Heart right ventricle (tissue), 16 donors: ENCODE data around the gene TXNL1. TPM values are rescaled to one million over a fixed set of nuclear protein-coding genes. Genes with fewer than 3 reads are reported as not detected.
"Not testable (repeated sequence)": the region's sequence is repeated elsewhere in the genome, so short reads cannot be mapped to it uniquely, and the experiment has no call there.

ENCODE experiments used
- ATAC-seq, 8 donors: fragments of 200-7000 bp; cut with Tn5 transposase; one replicate each; pipeline ENCODE4 v1.9.1; 2020; ENCODE audit warnings: mild to moderate bottlenecking in 8 of 8, moderate library complexity in 8 of 8, moderate number of reproducible peaks in 1 of 8
- DNase-seq, 2 donors: peaks; one replicate each; pipeline ENCODE4 v3.0.0-alpha.2; 2020
- H3K27ac ChIP-seq, 10 donors: fragments of 200-600 bp; sonication (generic) in 2 of 10; one replicate each; pipeline versions ENCODE4 v1.5.0 to v1.8.0; 2020 to 2022; ENCODE audit warnings: mild to moderate bottlenecking in 3 of 10
- H3K27me3 ChIP-seq, 7 donors: fragments of 200-600 bp; one replicate each; pipeline ENCODE4 v1.8.0; 2021 to 2022; ENCODE audit warnings: mild to moderate bottlenecking in 2 of 7
- H3K36me3 ChIP-seq, 9 donors: fragments of 200-600 bp; sonication (generic) in 1 of 9; one replicate each; pipeline versions ENCODE4 v1.5.0 to v1.8.0; 2020 to 2022; ENCODE audit warnings: mild to moderate bottlenecking in 2 of 9
- H3K4me1 ChIP-seq, 9 donors: fragments of 200-600 bp; sonication (generic) in 1 of 9; one replicate each; pipeline versions ENCODE4 v1.5.0 to v1.8.0; 2020 to 2022; ENCODE audit warnings: mild to moderate bottlenecking in 4 of 9
- H3K4me3 ChIP-seq, 10 donors: fragments of 200-600 bp; sonication (generic) in 2 of 10; one replicate each; pipeline versions ENCODE4 v1.5.0 to v1.8.0; 2020 to 2022; ENCODE audit warnings: mild to moderate bottlenecking in 7 of 10, moderate library complexity in 2 of 10
- H3K9me3 ChIP-seq, 11 donors: fragments of 200-600 bp in 10 of 11; sonication (generic) in 2 of 11; one replicate each; pipeline versions ENCODE4 v1.5.0 to v1.8.0; 2013 to 2022; ENCODE audit warnings: mild to moderate bottlenecking in 2 of 11, control low read depth in 1 of 11, moderate library complexity in 1 of 11
- CTCF ChIP-seq, 9 donors: fragments of 200-600 bp; sonication (generic) in 2 of 9; IDR thresholded peaks; one replicate each; pipeline versions ENCODE4 v1.5.0 to v1.8.0; 2021 to 2022; ENCODE audit warnings: antibody characterized with exemption in 9 of 9, mild to moderate bottlenecking in 5 of 9, moderate library complexity in 1 of 9
- WGBS, 2 donors: extraction: QIAGEN DNeasy Blood & Tissue Kit; methylation state at CpG; one replicate each; pipeline ENCODE4 v1.1.7; 2013; ENCODE audit warnings: inconsistent platforms in 1 of 2; 5-methylcytosine and 5-hydroxymethylcytosine counted together
- intact Hi-C, 10 donors: fragments of 100-400 bp; cut with DNase I; formaldehyde crosslinking; loops; one replicate each; pipeline versions ENCODE4 v1.11.1 to v1.14.2; 2022
- polyA plus RNA-seq, 2 donors: library from polyadenylated mRNA; stranded (reverse); fragments of 200-250 nt; gene quantifications; one replicate each; pipeline ENCODE4 v1.2.3, GENCODE V29; 2013
- total RNA-seq, 10 donors: library from RNA; stranded (reverse); fragmentation: NEBNext Ultra II Directional in 3 of 10; extraction: Animal tissue kit (Norgen Biotek cat#: 25700) in 3 of 10; gene quantifications; one replicate each; pipeline versions ENCODE4 v1.2.1 to v1.2.4, GENCODE V29; 2021 to 2023
- donor health status: Arrhythmogenic right ventricular cardiomyopathy.
- donor health status: ischemic (EF 13 %, LVEDD 7.1; RV severe dilation, severe dysfunction).
- donor health status: healthy with polysubstance abuse.
- donor health status: DM: no; HTN: yes; CAD: no.
- donor health status: DM: no; HTN: no; CAD: no.
- donor health status: ischemic (EF 25% LVEDD 6.9; RV normal size, moderate dysfunction).
- donor health status: ischemic (EF 25% LVEDD 5.7; RV mildly dilated, moderate dysfunction).
- donor health status: healthy.
- donor health status: DM: yes; HTN: yes; CAD: no.
- donor health status: Ischemic cardiomyopathy.
- donor health status: ischemic (EF 35%, LVEDD 5.7; RV mildly dilated, moderate dysfunction).
- donor health status: nonischemic (EF 11% LVEDD 7.7; RV severe dilation, severe dysfunction).
- donor health status: DM: yes; HTN: yes; CAD: no.
- donor health status: PGD.
- donor health status: ischemic (EF 29% LVEDD 5.4; RV normal size, mild dysfunction).
- donor health status: nonischemic (EF 23%, LVEDD 6.1; RV moderate dilation, normal function).

TXNL1 gene
- total and polyA plus RNA-seq, 12 donors, result 45.0 to 112 (median 89.3) TPM

- Histone ChIP-seq H3K27ac (no peak overlapping the region), H3K36me3 (no peaks in the 10 kb centered on the region), H3K27me3 (no peaks in the 10 kb centered on the region), H3K4me1 (peaks cover 9 to 29% (median 26%) of the 10 kb centered on the region in 9 donors), H3K9me3 (peaks cover 0 to 29% (median 9%) of the 10 kb centered on the region in 11 donors), H3K4me3 (no peak overlapping the region)
- TF ChIP-seq CTCF (IDR thresholded peaks at IDR 0.05), result no peak
- no peak for ATAC-seq
- DNase-seq, result no peak
- intact Hi-C loops, result loop anchor here (5.0 to 10.0 kb wide), 21 partner anchors 202 to 1485 kb away; partner anchors contain the start of gene TCF4 (in 3 of the 10)
These were observed 58.9 kb downstream of the TXNL1 start for GRCh38 chr18:56579451-56579850.

- Histone ChIP-seq H3K9me3 (peaks cover 0 to 29% (median 9%) of the 10 kb centered on the region in 11 donors), H3K4me3 (peak overlapping the region in 4 of 10 donors; percentile 2 to 28 (median 14)), H3K27ac (peak overlapping the region in 9 of 10 donors; percentile 22 to 90 (median 59)), H3K4me1 (peaks cover 10 to 37% (median 33%) of the 10 kb centered on the region in 9 donors), H3K36me3 (no peaks in the 10 kb centered on the region), H3K27me3 (no peaks in the 10 kb centered on the region)
- peak; percentile 50 to 71 for DNase-seq
- 21 to 24% methylated on average over 14 of the region's 14 CpGs for WGBS, 2 donors
- intact Hi-C loops, result loop anchor here (1.0 to 10.0 kb wide), 23 partner anchors 200 to 1482 kb away; partner anchors contain the start of gene TCF4 (in 3 of the 10)
- peak; percentile 25 to 98 (median 86) for ATAC-seq
- no peak for TF ChIP-seq CTCF (IDR thresholded peaks at IDR 0.05)
These were observed 61.4 kb downstream of the TXNL1 start for GRCh38 chr18:56576826-56577573.

DNA sequence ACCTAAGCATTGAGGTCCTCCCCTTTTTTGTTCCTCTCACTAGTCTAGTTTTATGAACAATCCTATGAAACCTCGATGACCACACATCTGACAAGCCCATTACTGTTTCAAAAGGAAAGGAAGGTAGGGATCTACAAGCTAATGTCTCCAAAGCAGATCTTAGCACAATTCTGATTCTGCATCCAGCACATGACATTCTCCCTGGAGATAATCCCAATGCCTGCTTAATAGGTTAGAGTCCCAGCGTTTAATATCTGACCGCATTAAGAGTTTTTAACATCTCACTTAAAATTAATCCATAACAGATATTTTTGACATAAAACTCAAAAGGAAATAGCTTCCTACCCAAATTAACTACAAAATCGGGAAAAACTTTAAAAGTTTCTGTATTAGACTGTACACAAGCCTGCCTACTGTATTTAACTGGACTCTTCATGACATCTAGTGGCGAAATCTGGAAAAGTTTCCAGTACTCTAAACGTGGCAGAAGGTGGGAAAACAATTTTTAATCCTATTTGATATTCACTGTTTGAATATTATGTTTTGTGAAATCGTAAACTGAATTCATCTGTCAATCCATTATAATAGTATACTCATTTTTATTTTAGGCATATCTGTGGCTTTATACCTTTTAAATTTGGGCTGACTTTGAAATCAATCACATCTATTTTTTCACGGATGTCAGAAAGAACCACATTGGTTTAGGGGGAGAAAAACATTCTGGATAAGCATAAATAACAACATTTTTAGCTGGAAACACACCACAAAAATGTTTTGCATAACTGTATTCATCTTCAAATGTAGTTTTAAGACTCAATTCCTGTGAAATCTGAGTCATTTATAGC lies 62.4 kb downstream of the TXNL1 start:
- 19 to 24% methylated on average over 8 of the region's 8 CpGs for WGBS, 2 donors
- DNase-seq (peak in 1 of 2 donors; percentile 56), ATAC-seq (peak; percentile 64 to 96 (median 85))
- Histone ChIP-seq H3K9me3 (peaks cover 0 to 21% (median 6%) of the 10 kb centered on the region in 11 donors), H3K4me1 (peaks cover 10 to 37% (median 33%) of the 10 kb centered on the region in 9 donors), H3K27me3 (no peaks in the 10 kb centered on the region), H3K36me3 (no peaks in the 10 kb centered on the region), H3K27ac (peak overlapping the region; percentile 48 to 90 (median 70)), H3K4me3 (peak overlapping the region in 2 of 10 donors; percentile 1 to 22)
- intact Hi-C loops, result loop anchor here (1.0 to 10.0 kb wide), 24 partner anchors 199 to 1481 kb away; partner anchors contain the start of gene TCF4 (in 3 of the 10)
- peak; percentile 53 to 86 (median 71) for TF ChIP-seq CTCF (IDR thresholded peaks at IDR 0.05)

DNA sequence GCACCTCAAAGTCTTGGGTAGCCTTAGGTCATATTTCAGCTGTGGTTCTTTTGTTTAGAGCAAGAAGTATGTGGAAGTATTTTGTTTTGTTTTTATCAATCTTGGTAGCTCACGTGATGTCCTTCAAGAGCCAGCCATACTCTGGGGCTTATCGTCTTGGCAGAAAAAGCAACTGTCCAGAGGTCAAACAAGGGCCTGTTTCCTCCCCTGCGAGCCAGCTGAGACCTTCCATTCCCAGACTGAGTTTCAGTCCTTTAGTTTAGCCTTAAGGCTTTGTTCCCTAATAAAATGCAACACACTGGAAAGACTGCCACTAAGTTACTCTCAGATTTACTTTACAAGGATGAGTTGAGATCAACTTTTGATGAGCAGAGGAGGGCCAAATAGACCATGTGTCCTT lies 63.5 kb downstream of the TXNL1 start:
- TF ChIP-seq CTCF (IDR thresholded peaks at IDR 0.05), result no peak
- DNase-seq, result peak; percentile 29 to 83
- H3K9me3 ChIP-seq, result peaks cover 0 to 9% (median 0%) of the 10 kb centered on the region in 11 donors
- intact Hi-C loops, result loop anchor here (2.0 to 10.0 kb wide), 23 partner anchors 198 to 1480 kb away; partner anchors contain the start of gene TCF4 (in 3 of the 10)
- H3K36me3 ChIP-seq, result no peaks in the 10 kb centered on the region
- peak; percentile 69 to 95 (median 89) for ATAC-seq
- peaks cover 10 to 44% (median 34%) of the 10 kb centered on the region in 9 donors for H3K4me1 ChIP-seq
- peak overlapping the region; percentile 48 to 90 (median 70) for H3K27ac ChIP-seq
- 0 to 6% methylated on average over 3 of the region's 3 CpGs for WGBS, 2 donors
- no peaks in the 10 kb centered on the region for H3K27me3 ChIP-seq
- no peak overlapping the region for H3K4me3 ChIP-seq

- intact Hi-C loops, result loop anchor here in 9 of 10 donors (5.0 to 10.0 kb wide), 13 partner anchors 587 to 1477 kb away; partner anchors contain the start of gene TCF4 (in 1 of the 9)
- not testable (repeated sequence) for ATAC-seq, H3K9me3 ChIP-seq, H3K27me3 ChIP-seq, DNase-seq, H3K4me3 ChIP-seq, H3K27ac ChIP-seq, H3K36me3 ChIP-seq
- H3K4me1 ChIP-seq, result peaks cover 10 to 58% (median 35%) of the 10 kb centered on the region in 9 donors
- WGBS, 2 donors, result 98% methylated on average over 24 to 36 of the region's 36 CpGs
These were observed 66.1 kb downstream of the TXNL1 start for GRCh38 chr18:56572267-56572666.
